Right hindlimb (tissue), 1 donor: ENCODE data around the gene MADCAM1.

Experiments used
- DNase-seq: peaks from one replicate; pipeline ENCODE4 v3.0.0-alpha.2; 2018

Gene MADCAM1

DNA sequence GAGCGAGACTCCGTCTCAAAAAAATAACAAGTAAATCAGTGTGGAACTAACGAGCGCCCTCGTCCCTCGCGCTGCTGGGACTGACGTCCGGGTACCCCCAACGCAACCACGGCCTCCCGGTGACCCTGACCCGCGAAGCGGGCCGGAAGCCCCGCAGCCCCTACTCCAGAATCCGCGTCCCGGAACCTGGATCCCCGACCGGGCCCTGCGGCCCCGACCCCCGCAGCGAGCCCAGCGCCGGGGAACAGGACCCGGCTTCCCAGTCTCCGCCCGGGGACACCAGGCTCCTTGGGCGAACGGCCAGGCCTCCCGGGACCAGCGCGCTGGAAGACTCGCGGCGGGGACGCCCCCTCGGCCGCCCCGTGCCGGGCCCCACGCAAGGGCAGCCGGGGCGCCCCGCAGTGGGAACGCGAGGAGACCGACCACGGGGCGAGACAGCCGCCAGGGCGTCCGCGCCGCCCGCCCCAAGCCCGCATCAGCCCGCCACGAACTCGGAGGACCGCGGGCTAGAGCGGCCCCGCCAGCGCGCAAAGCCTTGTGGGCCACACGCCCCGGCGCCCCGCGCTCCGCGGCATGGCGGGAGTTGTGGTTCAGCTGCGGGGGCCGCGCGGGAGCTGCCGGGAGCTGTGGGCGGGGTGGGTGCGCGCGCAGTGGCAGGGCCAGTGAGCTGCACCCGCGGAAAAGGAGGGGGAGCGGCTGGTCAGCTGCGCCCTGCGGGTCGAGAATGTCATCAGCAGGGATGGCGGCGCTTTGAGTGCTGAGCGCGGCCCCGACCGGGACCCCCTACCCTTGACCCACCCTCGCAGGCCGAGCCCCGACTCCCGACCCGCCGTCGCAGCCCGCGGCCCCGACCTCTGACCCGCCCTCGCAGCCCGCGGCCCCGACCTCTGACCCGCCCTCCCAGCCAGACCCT is 7.5 kb upstream of the MADCAM1 start:
- DNase-seq: peak; percentile 97

DNA sequence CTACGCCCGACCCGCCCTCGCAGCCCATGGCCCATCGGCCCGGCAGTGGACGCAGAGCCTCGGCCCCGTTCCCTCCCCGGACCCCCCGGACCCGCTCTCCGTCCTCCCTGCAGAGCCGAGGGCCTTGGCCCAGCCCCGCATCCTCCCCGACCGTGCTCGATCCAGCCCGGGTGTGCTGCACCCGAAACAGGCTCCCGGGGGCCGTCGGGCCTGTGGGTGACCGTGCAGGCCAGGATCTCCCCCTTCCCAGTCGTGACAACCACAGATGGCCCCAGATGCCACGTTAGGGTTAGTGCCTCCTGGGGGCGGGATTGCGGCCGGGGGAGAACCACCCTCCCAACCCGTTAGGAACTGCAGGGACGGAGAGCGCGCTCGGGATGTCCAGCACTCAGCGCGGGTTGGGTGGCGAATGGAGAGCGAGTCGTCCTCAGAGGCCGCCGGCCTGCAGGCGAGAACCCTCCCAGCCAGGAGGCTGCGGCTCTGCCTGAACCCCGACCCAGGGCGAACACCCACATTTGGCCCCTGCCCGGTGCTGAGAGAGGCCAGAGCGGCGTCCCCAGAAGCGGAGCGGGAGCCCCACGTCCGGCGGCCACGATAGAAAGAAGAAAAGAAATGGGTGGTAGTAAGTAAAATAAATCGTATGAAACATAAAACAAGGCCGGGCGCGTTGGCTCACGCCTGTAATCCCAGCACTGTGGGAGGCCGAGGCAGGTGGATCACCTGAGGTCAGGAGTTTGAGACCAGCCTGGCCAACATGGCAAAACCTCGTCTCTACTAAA is 6.7 kb upstream of the MADCAM1 start:
- DNase-seq: peak; percentile 47

DNA sequence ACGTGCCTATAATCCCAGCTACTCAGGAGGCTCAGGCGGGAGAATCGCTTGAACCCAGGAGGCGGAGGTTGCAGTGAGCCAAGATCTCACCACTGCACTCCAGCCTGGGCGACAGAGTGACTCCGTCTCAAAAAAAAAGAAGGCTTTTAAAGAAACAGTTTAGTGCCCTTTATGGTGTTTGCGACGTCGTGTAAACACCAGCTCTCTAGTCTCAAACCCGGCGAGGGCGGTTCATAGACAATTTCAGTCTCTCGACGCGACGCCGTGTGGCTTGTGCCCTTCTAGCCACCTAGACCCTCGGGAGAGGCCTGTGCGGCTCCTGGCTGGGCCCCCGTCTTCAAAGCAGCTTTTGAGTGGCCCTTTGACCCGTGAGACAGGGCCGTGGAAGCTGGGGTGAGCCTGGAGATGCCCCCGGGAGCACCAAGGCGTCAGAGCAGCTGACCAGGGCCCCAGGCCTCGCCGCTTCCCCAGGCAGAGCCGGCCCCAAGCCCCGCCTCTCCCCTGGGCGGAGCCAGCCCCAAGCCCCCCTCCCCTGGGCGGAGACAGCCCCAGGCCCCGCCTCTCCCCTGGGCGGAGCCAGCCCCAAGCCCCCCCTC is 5.0 kb upstream of the MADCAM1 start:
- DNase-seq: peak; percentile 30

DNA sequence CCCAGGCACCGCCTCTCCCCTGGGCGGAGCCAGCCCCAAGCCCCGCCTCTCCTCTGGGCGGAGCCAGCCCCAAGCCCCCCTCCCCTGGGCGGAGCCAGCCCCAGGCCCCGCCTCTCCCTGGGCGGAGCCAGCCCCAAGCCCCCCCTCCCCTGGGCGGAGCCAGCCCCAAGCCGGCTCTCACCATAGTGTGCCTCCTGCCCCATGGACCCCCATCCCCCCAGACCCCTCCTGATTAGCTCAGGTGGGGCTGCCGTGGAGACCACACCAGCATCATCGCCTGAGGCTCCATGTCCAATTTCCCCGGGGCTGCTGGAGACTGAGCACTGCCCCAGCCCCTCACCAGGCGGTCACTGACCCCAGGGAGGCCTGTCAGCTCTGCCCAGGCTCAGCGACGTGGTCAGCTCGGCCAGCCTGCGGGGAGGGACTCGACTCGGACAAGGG is 4.2 kb upstream of the MADCAM1 start:
- DNase-seq: peak; percentile 27

DNA sequence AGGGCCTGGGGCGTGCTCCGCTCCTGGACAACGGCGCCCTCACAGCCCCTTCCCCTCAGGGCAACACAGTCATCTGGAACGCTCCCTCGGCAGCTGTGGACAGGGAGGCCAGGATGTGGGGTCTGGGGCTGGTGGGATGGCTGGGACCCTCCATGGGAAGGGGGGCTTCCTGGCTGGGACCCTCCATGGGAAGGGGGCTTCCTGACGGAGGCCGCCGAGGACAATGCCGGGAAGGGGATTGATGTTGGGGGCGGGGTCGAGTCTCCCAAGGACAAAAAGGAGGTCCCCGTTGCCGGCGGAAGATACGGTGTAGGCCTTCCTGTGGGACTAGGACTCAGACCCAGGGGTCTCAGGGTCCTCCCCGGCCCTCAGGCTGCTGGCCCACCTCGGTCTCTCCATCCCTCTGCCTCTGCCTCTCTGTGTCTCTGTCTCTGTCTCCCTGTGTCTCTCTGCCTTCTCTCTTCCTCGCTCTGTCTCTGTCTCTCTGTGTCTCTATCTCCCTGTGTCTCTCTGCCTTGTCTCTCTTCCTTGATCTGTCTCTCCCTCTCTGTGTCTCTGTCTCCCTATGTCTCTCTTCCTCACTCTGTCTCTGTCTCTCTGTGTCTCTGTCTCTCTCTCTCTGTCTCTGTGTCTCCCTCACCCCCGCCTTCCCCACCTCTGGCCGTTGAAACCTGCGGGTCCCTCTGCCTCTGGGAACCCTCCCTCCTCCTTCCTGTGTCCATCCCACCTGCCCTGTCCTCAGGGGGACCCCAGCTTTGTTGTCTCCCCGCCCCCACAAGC is 2.7 kb upstream of the MADCAM1 start:
- peak; percentile 21 for DNase-seq

DNA sequence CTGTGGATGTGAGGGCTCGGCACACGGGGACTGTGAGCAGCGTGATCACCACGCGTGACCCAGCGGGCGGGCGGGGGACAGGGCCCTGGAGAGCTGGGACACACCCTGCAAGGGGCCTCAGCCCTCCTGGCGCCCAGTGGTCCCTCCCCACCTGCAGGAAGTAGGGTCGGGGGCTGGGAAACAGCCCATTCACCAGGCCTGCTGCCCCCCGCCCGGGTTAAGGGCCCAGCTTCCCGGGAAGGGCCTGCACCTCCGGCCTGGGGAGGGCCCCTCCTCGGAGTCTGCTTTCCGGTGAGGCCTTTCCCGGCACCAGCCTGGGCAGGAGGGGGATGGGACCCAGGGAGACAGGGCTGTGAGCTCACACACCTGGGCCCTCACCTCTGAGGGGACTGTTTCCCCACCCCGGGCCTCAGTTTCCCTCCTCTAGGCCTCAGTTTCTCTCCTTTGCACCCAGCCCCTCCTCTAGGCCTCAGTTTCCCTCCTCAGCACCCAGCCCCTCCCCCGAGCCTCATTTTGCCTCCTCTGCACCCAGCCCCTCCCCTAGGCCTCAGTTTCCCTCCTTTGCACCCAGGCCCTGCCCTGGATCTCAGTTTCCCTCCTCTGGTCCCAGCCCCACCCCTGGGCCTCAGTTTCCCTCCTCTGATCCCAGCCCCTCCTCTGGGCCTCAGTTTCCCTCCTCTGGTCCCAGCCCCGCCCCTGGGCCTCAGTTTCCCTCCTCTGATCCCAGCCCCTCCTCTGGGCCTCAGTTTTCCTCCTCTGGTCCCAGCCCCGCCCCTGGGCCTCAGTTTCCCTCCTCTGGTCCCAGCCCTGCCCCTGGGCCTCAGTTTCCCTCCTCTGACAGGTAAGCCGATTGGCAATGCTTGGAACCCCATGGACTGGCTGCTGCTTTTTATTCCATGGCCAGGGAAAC is 1.9 kb upstream of the MADCAM1 start:
- peak; percentile 44 for DNase-seq

DNA sequence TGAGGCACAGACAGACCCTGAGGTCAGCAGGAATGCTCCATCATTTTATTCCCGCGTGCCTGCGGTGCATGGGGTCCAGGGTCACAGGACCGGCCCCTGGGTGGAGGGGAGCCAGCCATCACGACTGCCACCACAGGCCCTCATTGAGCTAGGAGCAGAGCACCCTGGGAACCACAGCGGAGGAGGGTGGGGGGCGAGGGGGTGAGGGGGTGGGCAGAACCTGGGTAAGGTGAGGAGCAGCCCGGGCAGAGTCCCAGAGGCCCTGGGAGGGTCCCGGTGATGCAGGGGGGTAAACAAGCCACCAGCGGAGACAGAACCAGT is 1.2 kb upstream of the MADCAM1 start:
- no peak for DNase-seq

DNA sequence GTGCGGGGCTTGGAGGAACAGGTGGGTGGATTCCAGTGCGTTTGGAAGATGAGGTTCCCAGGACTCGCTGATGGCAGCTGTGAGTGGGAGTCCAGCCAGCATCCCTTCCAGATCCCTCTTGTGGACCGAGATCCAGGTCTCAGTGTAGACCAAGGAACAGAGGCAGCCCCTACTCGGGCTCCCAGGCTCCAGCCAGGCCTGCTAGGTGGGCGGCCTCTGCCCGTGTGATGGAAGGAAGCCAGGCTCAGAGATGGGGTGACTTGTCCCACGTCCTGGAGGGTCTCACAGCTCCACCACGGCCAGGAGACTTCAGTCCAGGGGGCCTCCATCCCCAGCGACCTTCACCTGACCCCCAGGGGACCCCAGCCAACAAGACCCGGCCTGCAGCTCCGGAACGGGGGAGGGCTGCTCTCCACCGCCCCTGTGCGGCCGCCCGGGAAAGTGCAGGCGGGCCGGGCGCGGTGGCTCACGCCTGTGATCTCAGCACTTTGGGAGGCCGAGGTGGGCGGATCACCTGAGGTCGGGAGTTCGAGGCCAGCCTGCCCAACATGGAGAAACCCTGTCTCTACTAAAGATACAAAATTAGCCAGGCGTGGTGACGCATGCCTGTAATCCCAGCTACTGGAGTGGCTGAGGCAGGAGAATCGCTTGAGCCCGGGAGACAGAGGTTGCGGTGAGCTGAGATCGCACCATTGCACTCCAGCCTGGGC is 729 bp upstream of the MADCAM1 start:
- peak; percentile 67 for DNase-seq

DNA sequence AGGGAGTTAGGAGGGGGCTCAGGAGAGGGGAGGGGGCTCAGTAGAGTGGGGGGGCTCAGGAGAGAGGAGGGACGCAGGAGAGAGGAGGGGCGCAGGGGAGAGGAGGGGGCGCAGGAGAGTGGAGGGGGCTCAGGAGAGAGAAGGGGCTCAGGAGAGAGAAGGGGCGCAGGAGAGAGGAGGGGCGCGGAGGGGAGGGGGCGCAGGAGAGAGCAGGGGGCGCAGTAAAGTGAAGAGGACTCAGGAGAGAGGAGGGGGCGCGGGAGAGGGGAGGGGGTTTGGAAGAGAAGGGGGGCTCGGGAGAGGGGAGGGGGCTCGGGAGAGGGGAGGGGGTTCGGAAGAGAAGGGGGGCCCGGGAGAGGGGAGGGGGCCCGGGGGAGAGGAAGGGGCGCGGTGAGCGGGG is 700 bp downstream of the MADCAM1 start:
- no peak for DNase-seq

DNA sequence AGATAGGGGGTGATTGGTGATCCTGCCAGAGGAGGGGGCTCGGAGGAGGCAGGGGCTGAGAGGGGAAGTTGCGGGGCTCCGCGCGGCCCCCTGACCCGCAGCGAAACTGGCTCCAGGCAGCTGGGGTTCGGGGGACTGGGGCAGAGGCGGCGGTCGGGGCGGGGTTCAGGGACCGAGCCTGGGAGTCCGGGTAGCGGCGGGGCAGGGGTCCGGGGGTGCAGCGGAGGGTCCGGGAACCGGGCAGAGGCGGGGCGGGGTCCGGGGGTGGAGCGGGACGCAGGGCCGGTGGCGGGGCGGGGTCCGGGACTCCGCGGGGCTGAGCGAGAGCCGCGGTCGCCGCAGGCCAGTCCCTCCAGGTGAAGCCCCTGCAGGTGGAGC is 1.2 kb downstream of the MADCAM1 start:
- no peak for DNase-seq

DNA sequence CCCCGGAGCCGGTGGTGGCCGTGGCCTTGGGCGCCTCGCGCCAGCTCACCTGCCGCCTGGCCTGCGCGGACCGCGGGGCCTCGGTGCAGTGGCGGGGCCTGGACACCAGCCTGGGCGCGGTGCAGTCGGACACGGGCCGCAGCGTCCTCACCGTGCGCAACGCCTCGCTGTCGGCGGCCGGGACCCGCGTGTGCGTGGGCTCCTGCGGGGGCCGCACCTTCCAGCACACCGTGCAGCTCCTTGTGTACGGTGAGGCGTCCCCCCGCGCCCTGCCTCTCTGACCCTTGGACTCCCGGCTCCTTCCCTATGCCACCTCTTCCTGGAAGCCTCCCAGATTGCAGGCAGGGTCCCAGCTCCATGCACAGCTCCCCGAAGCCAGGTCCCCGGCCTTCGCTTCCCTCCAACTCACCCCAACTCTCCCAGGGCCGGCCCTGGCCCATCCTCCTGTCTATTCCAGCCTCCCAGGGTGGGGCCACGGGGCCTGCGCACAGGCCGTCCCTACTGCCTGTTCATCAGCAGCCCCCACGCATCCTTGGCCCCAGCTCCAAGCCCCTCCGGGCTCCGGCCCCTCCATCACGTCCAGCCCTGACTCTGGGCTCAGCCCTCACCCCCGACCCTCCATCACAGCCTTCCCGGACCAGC is 1.7 kb downstream of the MADCAM1 start:
- no peak for DNase-seq

DNA sequence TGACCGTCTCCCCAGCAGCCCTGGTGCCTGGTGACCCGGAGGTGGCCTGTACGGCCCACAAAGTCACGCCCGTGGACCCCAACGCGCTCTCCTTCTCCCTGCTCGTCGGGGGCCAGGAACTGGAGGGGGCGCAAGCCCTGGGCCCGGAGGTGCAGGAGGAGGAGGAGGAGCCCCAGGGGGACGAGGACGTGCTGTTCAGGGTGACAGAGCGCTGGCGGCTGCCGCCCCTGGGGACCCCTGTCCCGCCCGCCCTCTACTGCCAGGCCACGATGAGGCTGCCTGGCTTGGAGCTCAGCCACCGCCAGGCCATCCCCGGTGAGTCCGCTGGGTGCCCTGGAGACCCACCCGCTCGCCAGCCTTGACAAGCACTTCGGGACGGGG is 2.2 kb downstream of the MADCAM1 start:
- DNase-seq: no peak

DNA sequence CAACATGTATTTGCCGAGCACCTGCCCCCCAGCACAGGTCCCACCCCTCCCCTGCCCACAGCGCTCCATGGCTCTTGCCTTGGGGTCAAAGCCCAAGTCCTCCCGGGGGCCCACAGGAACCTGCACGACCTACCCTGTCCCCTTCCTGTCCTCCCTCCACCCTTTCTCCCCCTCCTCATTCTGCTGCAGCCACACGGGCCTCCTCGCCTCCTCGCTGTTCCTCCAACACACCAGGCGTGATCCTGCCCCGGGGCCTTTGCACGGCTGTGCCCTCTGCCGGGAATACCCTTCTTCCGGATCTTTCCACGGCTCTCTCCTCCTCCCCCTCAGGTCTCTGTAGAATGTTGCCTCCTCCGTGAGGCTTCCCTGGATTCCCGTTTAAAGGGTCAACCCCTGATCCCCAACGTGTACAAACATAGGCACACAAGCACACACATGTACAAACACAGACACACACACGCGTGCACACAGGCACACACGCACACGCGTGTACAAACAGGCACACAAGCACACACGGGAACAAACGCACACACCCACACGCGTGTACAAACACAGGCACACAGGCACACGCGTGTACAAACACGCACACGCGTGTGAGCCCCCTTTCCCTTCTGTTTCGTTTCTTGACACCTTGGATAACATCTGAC is 2.8 kb downstream of the MADCAM1 start:
- no peak for DNase-seq

DNA sequence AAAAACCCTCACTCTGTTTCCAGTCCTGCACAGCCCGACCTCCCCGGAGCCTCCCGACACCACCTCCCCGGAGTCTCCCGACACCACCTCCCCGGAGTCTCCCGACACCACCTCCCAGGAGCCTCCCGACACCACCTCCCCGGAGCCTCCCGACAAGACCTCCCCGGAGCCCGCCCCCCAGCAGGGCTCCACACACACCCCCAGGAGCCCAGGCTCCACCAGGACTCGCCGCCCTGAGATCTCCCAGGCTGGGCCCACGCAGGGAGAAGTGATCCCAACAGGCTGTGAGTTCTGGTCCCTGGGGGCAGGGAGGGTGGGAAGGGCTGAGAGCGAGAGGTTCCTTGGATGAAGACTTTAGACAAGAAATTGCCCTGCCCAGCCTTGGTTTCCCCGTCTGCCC is 5.4 kb downstream of the MADCAM1 start:
- peak; percentile 21 for DNase-seq

DNA sequence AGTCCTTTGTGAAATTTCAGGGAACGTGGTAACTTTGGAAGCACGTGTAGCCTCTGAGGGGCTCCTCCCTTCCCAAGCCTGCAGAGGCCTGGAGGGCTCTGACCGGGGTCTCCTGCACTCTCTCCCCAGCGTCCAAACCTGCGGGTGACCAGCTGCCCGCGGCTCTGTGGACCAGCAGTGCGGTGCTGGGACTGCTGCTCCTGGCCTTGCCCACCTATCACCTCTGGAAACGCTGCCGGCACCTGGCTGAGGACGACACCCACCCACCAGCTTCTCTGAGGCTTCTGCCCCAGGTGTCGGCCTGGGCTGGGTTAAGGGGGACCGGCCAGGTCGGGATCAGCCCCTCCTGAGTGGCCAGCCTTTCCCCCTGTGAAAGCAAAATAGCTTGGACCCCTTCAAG is 8.3 kb downstream of the MADCAM1 start:
- no peak for DNase-seq

DNA sequence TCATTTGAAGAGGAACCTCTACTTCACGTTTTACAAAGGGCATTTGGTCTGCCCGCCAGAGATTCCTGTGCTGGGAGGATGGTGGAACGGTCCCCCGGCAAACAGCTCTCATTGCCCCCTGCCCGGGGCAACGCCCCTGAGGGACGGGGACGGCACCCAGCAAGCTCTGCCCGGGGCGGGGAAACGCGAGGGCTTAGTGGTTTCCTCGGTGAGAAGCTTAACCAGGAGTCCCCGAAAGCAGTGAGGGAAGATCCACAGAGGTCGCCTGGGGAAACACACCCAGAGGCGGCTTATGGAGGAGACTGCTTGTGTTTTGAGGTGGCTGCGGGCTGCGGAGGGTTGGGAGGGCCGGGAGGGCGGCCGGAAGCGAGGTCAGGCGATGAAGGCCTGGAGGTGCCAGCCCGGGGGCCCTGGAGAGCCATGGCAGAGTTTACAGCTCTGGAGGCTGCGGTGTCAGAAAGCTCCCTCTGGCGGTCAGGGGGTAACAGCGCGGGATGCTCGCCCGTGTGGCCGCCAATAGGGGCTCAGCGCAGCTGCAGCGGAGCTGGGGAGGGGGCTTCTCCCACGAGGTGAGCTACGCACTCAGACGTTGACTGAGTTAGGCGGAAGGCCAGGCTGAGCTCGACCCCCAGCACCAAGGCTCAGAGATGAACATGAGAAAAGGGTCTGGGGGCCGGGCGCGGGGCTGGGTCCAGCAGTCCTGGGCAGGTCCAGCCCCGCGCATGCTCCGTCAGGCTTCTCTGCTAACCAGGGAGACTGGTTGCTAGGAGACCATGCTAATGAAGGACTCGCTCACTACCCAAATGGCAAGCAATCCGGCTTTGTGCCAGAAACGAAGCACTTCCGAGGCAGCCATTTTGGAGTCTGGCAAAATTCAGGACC is 10.4 kb downstream of the MADCAM1 start:
- peak; percentile 99 for DNase-seq

DNA sequence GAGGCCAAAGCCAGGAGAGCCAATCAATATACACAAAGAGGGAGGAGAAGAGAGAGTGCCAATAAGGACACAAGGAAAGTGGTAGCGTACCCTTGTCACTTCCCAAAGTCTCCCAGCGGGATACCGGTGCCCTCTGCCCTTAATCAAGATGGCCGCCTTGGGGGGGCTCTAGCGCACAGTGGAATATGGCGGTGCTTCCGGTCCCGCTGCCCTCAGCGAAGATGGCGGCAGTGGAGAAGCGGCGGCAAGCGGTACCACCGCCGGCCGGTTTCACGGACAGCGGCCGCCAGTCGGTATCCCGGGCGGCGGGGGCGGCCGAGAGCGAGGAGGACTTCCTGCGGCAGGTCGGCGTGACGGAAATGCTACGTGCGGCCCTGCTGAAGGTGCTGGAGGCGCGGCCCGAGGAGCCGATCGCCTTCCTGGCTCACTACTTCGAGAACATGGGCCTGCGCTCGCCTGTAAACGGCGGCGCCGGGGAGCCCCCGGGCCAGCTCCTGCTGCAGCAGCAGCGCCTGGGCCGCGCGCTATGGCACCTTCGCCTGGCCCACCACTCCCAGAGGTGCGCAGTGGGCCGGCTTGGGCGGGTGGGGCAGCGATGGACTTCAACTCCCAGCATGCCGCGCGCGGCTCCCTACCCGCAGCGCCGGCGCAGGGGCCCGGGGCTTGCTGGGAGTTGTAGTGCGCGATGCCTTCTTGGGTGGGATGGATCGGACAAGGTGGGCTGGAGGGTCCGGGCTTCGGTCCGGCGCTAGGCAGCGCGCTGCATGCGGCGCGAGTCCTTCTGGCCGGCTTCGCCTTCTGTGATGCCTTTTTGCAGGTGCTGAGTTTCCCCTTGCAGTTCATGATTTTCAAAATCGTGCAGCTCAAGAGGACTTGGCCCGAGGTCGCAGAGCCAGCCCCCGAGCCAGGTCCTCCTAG is 11.3 kb downstream of the MADCAM1 start, which contains the start of gene TPGS1:
Gene TPGS1, plus strand, starts transcription at position 212 of the 918 bp plus-strand sequence. Its CDS starts 10 bp downstream, at position 222.
- peak; percentile 85 for DNase-seq
